Activated naive CD8-positive, alpha-beta T cell treated with anti-CD3 and anti-CD28 coated beads, Interleukin-2, amount 50 U/mL, for 16 hours (primary cell): Measurements from ENCODE around the gene BCAR3.

Experiments
- DNase-seq: peaks from one replicate; pipeline ENCODE4 v3.0.0-alpha.2; 2020; ENCODE audit warnings: low read depth, low spot score

The BCAR3 gene

DNA sequence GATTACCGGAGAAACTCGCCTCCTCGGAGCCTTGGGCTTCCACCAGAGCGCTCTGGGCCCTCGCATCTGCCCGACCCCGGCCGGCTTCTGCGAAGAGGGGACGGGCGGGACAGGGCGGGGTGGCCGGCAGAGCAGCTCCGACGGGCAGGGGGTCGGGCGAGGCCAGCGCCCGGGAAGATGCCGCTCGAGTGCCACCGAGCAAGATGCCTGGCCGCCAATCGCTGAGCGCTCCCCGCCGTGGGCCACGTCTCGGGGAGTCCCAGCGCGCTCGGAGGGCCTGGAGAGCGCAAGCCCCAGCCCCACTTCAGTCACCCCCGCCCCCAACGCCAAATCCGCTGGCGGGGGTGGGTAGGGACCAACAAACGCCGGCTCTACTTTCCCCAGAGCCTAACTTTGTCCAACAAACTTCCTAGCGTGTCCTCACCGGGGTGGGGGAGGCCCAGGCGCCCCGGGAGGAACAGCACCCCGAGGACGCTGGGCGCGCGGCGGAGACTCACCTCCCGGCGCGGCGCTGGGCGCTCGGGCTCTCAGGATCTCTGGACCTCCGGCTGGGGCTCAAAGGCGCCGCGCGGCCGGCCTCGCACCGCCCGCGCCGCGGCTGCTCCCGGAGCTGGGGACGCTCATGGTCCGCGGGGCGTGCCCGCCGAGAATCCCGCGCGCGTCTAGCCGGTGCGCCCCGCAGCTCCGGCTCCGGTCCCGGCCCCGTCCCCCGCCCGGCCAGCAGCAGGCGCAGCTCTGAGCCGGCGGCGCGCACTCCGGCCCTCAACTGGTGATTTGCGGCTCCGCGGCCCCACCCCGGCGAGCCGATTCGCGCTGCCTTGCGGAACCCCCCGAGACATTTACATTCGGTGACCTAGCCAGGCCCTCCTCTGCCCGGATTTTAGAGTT lies at the start of gene BCAR3:
TSS of gene BCAR3 (minus strand) at position 737 of the 888 bp plus-strand sequence. CDS start 6,907 bp downstream, outside the sequence.
- DNase-seq: no peak

GRCh38 chr1:93730621-93731020 lies 49.0 kb upstream of the BCAR3 start:
- DNase-seq: no peak

- DNase-seq: no peak
Observed at GRCh38 chr1:93729906-93730305, 48.3 kb upstream of the BCAR3 start.

- DNase-seq: no peak
Observed at GRCh38 chr1:93729502-93729901, 47.9 kb upstream of the BCAR3 start.

DNA sequence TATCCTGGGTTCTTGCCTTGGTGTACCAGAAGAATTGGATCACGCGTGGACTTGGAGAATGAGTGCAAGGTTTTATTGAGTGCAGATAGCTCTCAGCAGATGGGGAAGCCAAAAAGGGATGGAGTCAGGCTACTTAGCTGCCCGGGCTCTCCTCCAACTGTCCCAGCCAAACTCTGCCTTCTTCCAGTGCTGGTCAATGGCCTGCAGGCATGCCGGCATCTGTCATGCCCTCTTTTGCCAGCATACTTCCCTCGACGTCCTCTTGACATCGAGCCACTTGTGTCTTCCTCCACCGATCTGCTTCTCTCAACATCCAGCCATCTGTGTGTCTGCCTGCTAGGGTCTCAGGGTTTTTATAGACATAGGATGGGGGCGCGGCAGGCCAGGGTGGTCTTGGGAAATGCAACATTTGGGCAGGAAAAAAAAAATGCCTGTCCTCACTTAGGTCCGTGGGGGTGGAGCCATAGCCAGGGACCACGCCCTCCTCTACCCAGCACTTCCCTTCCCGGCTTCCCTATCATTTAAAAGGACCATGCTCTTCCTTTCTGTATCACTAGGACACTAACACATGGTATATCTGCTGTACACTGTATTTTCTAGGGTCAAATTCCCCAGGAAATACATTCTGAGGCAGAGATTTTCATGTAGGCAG lies 47.0 kb upstream of the BCAR3 start:
- DNase-seq: no peak

DNA sequence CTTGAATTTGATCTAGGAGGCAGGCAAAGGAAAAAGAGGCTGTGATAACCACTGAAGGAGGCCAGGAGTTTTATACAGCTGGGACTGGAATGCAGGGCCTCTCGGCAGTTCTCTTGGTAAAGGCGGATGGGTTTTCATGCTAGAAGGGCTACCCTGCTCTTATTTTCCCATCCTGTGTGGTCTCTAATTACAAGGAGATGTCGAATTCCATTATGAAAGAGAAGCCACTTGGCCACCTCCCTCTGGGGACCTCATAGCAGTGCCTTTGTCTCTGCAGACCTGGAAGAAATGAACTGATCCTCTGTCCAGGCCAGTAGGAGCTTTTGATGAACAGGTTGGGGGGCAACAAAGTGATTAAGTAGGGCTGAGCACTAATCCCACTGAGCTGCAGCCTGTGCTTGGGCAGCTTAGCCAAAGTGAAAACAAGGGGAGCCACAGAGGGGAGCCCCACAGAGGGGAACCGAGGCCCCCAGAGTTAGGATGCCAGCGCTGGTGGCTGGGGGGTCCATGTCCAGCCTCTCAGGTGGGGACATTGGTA lies 42.2 kb upstream of the BCAR3 start:
- no peak for DNase-seq

- no peak for DNase-seq
Observed at GRCh38 chr1:93723110-93723509, 41.5 kb upstream of the BCAR3 start.

DNA sequence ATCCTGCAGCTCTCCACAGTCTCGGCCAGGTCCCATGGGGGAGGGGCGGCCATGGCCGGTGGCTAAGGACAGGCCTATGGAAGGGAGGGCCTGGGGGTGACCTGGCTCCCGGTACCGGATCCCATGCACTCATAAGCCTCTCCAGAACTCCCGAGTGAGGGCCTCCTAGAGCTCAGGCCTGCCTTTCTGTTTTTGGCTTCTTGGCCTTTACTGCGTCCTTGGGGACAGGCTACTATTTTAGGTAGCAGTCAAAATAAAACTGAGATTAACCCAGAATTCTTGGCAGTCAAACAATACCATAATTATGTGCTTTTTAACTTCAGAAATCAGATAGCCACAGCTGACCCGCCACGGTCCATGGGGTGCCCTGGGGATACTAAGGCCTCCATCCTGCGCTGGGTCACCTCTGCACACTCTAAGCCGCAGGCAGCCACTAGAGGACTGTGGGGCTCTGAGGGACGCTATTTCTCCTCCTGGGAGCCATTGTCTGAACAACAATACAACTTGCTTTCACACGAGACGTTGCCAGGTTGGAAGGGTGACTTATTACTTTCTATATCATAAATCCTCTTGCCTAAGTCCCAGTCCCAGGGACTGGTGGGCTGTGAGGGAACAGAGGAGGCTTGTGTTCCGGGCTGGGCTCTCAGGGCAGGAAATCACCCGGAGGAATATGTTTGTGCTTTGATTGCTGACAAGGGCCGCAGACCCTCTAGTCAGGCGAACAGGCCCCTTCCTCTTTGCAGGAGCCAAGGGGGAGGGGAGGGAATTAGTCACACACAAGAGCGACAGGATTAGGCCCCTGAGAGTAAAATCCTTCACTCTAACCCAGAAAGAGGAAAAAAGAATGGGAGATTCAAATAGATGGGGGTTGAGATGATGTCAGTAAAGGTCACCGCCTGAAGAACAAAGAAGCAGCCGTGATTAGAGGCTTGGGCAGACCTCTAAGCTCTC lies 40.7 kb upstream of the BCAR3 start:
- no peak for DNase-seq

- no peak for DNase-seq
Observed at GRCh38 chr1:93720956-93721626, 39.5 kb upstream of the BCAR3 start.

GRCh38 chr1:93717640-93718039 lies 36.0 kb upstream of the BCAR3 start:
- DNase-seq: no peak

DNA sequence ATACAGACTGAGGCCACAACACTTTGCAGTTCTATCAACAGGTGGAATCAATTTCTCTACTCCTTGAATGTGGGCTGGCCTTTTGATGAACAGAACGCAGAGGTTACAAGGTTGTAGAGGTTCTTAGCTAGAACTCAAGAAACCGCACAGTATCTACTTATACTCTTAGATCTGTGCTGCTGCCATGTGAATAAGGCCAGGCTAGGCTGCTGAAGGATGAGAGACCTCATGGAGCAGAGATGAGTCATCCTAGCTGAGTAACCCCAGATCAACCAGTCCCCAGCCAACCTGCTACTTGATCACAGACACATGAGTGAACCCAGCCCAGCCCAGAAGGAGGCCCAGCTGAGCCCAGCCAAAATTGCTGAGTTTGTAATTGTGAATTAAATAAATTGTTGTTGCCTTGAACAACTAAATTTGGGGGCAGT lies 35.3 kb upstream of the BCAR3 start:
- DNase-seq: no peak

GRCh38 chr1:93716163-93716562 lies 34.5 kb upstream of the BCAR3 start:
- DNase-seq: no peak

GRCh38 chr1:93715529-93716126 lies 34.0 kb upstream of the BCAR3 start:
- DNase-seq: no peak

GRCh38 chr1:93714356-93714755 lies 32.7 kb upstream of the BCAR3 start:
- DNase-seq: no peak

- no peak for DNase-seq
Observed at GRCh38 chr1:93713341-93713740, 31.7 kb upstream of the BCAR3 start.

- no peak for DNase-seq
Observed at GRCh38 chr1:93712741-93713140, 31.1 kb upstream of the BCAR3 start.

DNA sequence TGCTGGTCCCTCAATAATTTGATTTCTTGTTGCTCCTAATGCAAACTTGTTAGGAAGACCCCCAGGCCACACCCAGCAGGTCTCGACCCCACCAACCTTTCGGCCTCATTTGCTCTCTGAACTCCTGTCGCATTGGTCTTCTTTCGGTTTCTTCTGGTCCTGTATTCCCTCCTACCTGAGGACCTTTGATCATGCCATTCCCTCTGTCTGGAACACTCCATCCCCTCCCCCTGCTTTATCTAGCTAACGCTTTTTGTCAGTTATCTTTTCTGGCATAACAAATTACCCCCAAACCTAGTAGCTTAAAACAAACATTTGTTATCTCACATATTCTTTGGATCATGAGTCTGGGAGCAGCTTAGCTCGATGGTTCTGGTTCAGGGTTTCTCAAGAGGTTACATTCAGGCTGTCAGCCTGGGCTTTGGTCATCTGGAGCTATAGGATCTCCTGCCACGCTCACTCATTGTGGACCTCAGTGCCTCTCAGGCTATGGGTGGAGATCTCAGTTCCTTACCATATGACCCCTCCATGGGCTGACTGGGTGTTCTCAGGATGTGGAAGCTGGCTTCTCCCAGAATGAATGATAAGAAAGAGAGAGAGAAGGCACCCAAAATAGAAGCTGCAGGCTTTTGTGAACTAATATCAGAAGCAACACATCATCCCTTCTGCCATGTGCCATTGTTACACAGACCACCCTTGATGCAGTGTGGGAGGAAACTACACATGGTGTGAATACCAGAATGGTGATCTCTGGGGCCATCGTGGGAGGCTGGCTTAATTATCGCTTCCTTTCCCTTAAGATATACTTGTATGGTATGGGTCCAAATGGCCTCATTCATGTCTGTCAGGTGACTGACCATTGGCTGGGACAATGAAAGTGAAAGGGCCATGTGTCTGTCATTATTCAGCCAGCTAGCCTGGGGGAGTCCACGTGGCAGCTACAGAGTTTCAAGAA lies 29.1 kb upstream of the BCAR3 start:
- no peak for DNase-seq

- DNase-seq: no peak
Observed at GRCh38 chr1:93708734-93709481, 27.3 kb upstream of the BCAR3 start.

GRCh38 chr1:93707956-93708355 lies 26.3 kb upstream of the BCAR3 start:
- DNase-seq: no peak
